Astrocyte (in vitro differentiated cells and primary cell): ENCODE measurements around the gene CLK2. TPM values are rescaled to one million over a fixed set of nuclear protein-coding genes. Genes with fewer than 3 reads are reported as not detected.

Source experiments
- DNase-seq: peaks from one replicate; pipeline ENCODE4 v3.0.0-alpha.2; 2010; ENCODE audit warnings: low read depth
- FAIRE-seq: peaks from 2 replicates; lab custom pipeline; 2011; peaks lifted over from hg19 to GRCh38; lab: Jason Lieb, UNC
- H2AFZ ChIP-seq: 2 replicates; pipeline ENCODE4 v1.6.0; 2012; ENCODE audit warnings: low read depth, low read length, inconsistent platforms
- H3K27ac ChIP-seq: 2 replicates; pipeline ENCODE4 v1.5.1; 2011; ENCODE audit warnings: low read depth, low read length, inconsistent platforms
- H3K27me3 ChIP-seq: 2 replicates; pipeline ENCODE4 v1.6.0; 2011; ENCODE audit warnings: low read length, inconsistent platforms; ENCODE audit not compliant: insufficient read depth
- H3K36me3 ChIP-seq: 2 replicates; pipeline ENCODE4 v1.5.1; 2011; ENCODE audit warnings: low read length, inconsistent platforms; ENCODE audit not compliant: insufficient read depth
- H3K4me1 ChIP-seq: 2 replicates; pipeline ENCODE4 v1.5.1; 2011; ENCODE audit warnings: low read length, inconsistent platforms; ENCODE audit not compliant: insufficient read depth
- H3K4me2 ChIP-seq: 2 replicates; pipeline ENCODE4 v1.6.0; 2012; ENCODE audit warnings: low read length, inconsistent platforms
- H3K4me3 ChIP-seq: 2 replicates; pipeline ENCODE4 v1.5.1; 2011; ENCODE audit warnings: low read depth, mild to moderate bottlenecking, low read length, inconsistent platforms; ENCODE audit not compliant: insufficient read depth
- H3K79me2 ChIP-seq: 2 replicates; pipeline ENCODE4 v1.6.0; 2012; ENCODE audit warnings: mild to moderate bottlenecking, low read length, inconsistent platforms; ENCODE audit not compliant: insufficient read depth
- H3K9ac ChIP-seq: 2 replicates; pipeline ENCODE4 v1.6.0; 2012; ENCODE audit warnings: mild to moderate bottlenecking, low read length, inconsistent platforms
- H3K9me3 ChIP-seq: 2 replicates; pipeline ENCODE4 v1.5.1; 2012; ENCODE audit warnings: low read depth, mild to moderate bottlenecking, low read length, inconsistent platforms; ENCODE audit not compliant: insufficient read depth
- H4K20me1 ChIP-seq: 2 replicates; pipeline ENCODE4 v1.6.0; 2012; ENCODE audit warnings: low read length, inconsistent platforms; ENCODE audit not compliant: insufficient read depth
- H3K27ac Mint-ChIP-seq: one replicate; pipeline ENCODE4 v1.8.0; 2021; ENCODE audit warnings: mild to moderate bottlenecking, mixed read lengths; ENCODE audit not compliant: unreplicated experiment
- H3K27me3 Mint-ChIP-seq: one replicate; pipeline ENCODE4 v1.8.0; 2021; ENCODE audit warnings: low read depth, mixed read lengths; ENCODE audit not compliant: unreplicated experiment
- H3K36me3 Mint-ChIP-seq: one replicate; pipeline ENCODE4 v1.8.0; 2021; ENCODE audit warnings: low read depth, mixed read lengths; ENCODE audit not compliant: unreplicated experiment
- H3K4me1 Mint-ChIP-seq: one replicate; pipeline ENCODE4 v1.8.0; 2021; ENCODE audit warnings: low read depth, mixed read lengths; ENCODE audit not compliant: unreplicated experiment
- H3K4me3 Mint-ChIP-seq: one replicate; pipeline ENCODE4 v1.8.0; 2021; ENCODE audit warnings: mild to moderate bottlenecking, moderate library complexity, mixed read lengths; ENCODE audit not compliant: unreplicated experiment
- H3K9me3 Mint-ChIP-seq: one replicate; pipeline ENCODE4 v1.8.0; 2021; ENCODE audit warnings: mild to moderate bottlenecking, mixed read lengths; ENCODE audit not compliant: unreplicated experiment
- EZH2 ChIP-seq: IDR thresholded peaks from 2 replicates; pipeline ENCODE4 v1.6.1; 2012; ENCODE audit warnings: mild to moderate bottlenecking, low read length, inconsistent platforms; ENCODE audit not compliant: insufficient read depth
- total RNA-seq: library from RNA; stranded (reverse); gene quantifications from 2 replicates; pipeline ENCODE4 v1.2.1, GENCODE V29; 2021
- TF ChIP-seq, protein P1 (sequence below): IDR thresholded peaks from 2 replicates; pipeline ENCODE4 v1.5.1; 2011; ENCODE audit warnings: low read depth, mild to moderate bottlenecking, inconsistent platforms, low read length, moderate library complexity; ENCODE audit not compliant: insufficient read depth

Gene CLK2
- total RNA-seq, 1 donor from 2014 or later, result 31.7 TPM

DNA sequence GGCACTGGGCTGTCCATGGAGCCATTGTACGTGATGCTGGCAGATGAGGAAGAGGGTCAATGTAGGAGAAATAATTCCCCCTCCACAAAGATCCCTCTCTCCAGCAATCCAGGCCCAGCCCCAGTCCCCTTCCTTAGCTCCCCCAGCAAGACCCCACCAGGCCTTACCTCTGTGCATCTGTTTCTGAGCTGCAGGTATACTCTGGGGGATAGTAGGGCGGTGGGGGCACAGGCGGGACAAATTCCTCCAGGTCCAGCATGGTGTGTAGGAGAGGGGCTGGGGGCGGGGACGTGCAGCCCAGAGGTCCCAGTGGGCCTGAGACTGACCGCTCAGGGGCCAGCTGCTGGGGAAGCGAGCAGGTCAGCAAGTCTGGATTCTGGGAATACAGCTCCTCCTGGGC, 21.7 kb downstream of the CLK2 start:
- Histone ChIP-seq H4K20me1 (no peaks in the 10 kb centered on the region), H2AFZ (no peak overlapping the region), H3K9me3 (no peaks in the 10 kb centered on the region), H3K4me1 (peaks cover 28% of the 10 kb centered on the region), H3K36me3 (no peaks in the 10 kb centered on the region), H3K27ac (no peak overlapping the region), H3K27me3 (no peaks in the 10 kb centered on the region), H3K9ac (peak overlapping the region; percentile 41), H3K4me2 (no peak overlapping the region), H3K4me3 (no peak overlapping the region), H3K79me2 (peaks cover 17% of the 10 kb centered on the region)
- Mint-ChIP-seq H3K4me1 (peaks cover 21% of the 10 kb centered on the region), H3K27ac (no peak overlapping the region), H3K9me3 (no peaks in the 10 kb centered on the region), H3K4me3 (peak overlapping the region; percentile 66), H3K27me3 (no peaks in the 10 kb centered on the region), H3K36me3 (peaks cover 8% of the 10 kb centered on the region)
- DNase-seq (no peak), FAIRE-seq (no peak)
- TF ChIP-seq EZH2, result no peak
- TF ChIP-seq, protein P1, sequence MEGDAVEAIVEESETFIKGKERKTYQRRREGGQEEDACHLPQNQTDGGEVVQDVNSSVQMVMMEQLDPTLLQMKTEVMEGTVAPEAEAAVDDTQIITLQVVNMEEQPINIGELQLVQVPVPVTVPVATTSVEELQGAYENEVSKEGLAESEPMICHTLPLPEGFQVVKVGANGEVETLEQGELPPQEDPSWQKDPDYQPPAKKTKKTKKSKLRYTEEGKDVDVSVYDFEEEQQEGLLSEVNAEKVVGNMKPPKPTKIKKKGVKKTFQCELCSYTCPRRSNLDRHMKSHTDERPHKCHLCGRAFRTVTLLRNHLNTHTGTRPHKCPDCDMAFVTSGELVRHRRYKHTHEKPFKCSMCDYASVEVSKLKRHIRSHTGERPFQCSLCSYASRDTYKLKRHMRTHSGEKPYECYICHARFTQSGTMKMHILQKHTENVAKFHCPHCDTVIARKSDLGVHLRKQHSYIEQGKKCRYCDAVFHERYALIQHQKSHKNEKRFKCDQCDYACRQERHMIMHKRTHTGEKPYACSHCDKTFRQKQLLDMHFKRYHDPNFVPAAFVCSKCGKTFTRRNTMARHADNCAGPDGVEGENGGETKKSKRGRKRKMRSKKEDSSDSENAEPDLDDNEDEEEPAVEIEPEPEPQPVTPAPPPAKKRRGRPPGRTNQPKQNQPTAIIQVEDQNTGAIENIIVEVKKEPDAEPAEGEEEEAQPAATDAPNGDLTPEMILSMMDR, result no peak

DNA sequence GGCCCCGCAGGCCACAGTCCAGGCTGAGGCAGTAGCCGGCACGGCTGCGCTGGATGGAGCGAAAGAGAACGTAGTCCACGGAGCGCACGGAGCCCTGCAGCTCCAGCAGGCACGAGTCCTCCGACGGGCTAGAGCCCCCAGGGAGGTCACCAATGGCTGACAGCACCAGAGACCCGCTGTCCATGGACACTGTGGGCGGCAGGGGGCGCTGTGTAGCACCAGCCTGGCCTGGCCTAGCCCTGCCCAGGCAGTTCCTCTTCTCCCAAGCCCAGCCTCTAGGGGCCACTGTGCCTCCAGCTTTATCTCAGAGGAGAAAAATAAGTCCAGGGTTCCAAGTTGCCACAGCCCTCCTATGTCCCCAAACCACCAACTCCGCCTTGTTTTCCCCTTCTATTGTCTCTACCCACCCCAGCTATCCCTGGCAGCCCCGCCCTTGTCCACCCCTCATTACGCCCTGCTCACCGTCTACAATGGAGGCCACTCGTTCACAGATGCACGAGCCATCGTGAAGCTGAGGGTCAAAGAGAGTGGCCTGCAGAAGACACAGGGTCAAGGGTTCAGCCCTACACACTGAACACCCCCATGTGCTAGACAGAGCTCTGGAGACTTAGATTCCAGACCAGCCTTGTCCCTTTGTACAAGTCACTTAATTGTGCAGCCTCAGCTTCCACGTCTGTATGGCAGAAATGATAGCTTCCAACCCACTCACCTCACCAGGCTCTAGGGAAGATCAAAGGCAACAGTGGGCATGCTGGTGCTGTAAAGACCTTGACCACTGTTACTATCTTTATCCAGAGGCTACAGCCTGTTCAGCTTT, 22.5 kb downstream of the CLK2 start:
- FAIRE-seq (no peak), DNase-seq (peak; percentile 61)
- Histone ChIP-seq H2AFZ (peak overlapping the region; percentile 96), H3K4me3 (peak overlapping the region; percentile 33), H4K20me1 (no peaks in the 10 kb centered on the region), H3K4me2 (peak overlapping the region; percentile 77), H3K27me3 (no peaks in the 10 kb centered on the region), H3K9me3 (no peaks in the 10 kb centered on the region), H3K36me3 (no peaks in the 10 kb centered on the region), H3K4me1 (peaks cover 25% of the 10 kb centered on the region), H3K27ac (peak overlapping the region; percentile 5), H3K79me2 (peaks cover 17% of the 10 kb centered on the region), H3K9ac (peak overlapping the region; percentile 67)
- peaks cover 21% of the 10 kb centered on the region for H3K4me1 Mint-ChIP-seq
- H3K27me3 Mint-ChIP-seq, result no peaks in the 10 kb centered on the region
- peaks cover 14% of the 10 kb centered on the region for H3K36me3 Mint-ChIP-seq
- peak overlapping the region; percentile 48 for H3K27ac Mint-ChIP-seq
- TF ChIP-seq EZH2, result no peak
- TF ChIP-seq, protein P1, result peak; percentile 99
- H3K4me3 Mint-ChIP-seq, result peak overlapping the region; percentile 54
- H3K9me3 Mint-ChIP-seq, result no peaks in the 10 kb centered on the region

DNA sequence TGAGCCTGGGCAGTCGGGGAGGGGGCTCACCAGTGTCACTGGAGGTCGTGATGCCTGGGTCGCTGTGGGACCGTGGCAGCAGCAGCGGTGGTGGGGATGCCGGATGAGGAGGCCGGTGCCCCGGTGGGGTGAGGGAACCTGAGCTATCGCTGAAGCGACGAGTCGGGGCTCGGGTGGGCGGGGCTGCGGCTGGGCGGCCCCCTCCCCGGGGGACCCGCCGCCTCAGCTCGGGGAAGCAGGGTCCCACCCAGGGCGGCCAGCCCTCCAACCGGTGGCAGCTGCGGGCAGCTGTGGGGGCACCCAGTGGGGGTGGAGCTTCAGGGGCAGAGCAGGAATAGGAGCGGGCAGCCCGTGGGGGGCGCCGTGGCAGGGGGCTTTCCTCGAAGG, 23.1 kb downstream of the CLK2 start:
- H3K9me3 ChIP-seq, result no peaks in the 10 kb centered on the region
- H3K9ac ChIP-seq, result peak overlapping the region; percentile 67
- H3K4me3 Mint-ChIP-seq, result no peak overlapping the region
- H3K4me1 ChIP-seq, result peaks cover 21% of the 10 kb centered on the region
- peaks cover 14% of the 10 kb centered on the region for H3K36me3 Mint-ChIP-seq
- H3K27me3 ChIP-seq, result no peaks in the 10 kb centered on the region
- H3K27ac Mint-ChIP-seq, result no peak overlapping the region
- H3K4me2 ChIP-seq, result peak overlapping the region; percentile 77
- peak overlapping the region; percentile 96 for H2AFZ ChIP-seq
- peak overlapping the region; percentile 33 for H3K4me3 ChIP-seq
- TF ChIP-seq, protein P1, result no peak
- H3K79me2 ChIP-seq, result peaks cover 17% of the 10 kb centered on the region
- no peak for DNase-seq
- FAIRE-seq, result no peak
- H3K9me3 Mint-ChIP-seq, result no peaks in the 10 kb centered on the region
- no peaks in the 10 kb centered on the region for H3K36me3 ChIP-seq
- no peaks in the 10 kb centered on the region for H4K20me1 ChIP-seq
- peaks cover 21% of the 10 kb centered on the region for H3K4me1 Mint-ChIP-seq
- H3K27ac ChIP-seq, result no peak overlapping the region
- H3K27me3 Mint-ChIP-seq, result no peaks in the 10 kb centered on the region
